Mesendoderm (in vitro differentiated cells): ENCODE measurements around the gene TBC1D7.

Source experiments
- DNase-seq: peaks from one replicate; pipeline ENCODE4 v3.0.0; 2013
- H2AK5ac ChIP-seq: 2 replicates; pipeline ENCODE4 v1.6.1; 2013; ENCODE audit warnings: low read length, inconsistent platforms
- H2BK120ac ChIP-seq: 2 replicates; pipeline ENCODE4 v1.6.1; 2013; ENCODE audit warnings: low read depth, mild to moderate bottlenecking, low read length, moderate library complexity, mixed read lengths
- H2BK15ac ChIP-seq: replicated peaks from 2 replicates; pipeline ENCODE4 v1.6.1; 2013; ENCODE audit warnings: low read depth, mild to moderate bottlenecking, moderate library complexity
- H2BK5ac ChIP-seq: 2 replicates; pipeline ENCODE4 v1.6.1; 2013; ENCODE audit warnings: low read length, inconsistent platforms
- H3K18ac ChIP-seq: 2 replicates; pipeline ENCODE4 v1.6.1; 2013; ENCODE audit warnings: mild to moderate bottlenecking, low read length, mixed read lengths
- H3K23ac ChIP-seq: one replicate; pipeline ENCODE4 v1.6.1; 2013; ENCODE audit warnings: low read length
- H3K27ac ChIP-seq: 2 replicates; pipeline ENCODE4 v1.5.1; 2013; ENCODE audit warnings: low read depth, mild to moderate bottlenecking, inconsistent platforms, low read length, moderate library complexity
- H3K27me3 ChIP-seq: 2 replicates; pipeline ENCODE4 v1.6.1; 2013; ENCODE audit warnings: low read length, control low read depth, mild to moderate bottlenecking, inconsistent platforms; ENCODE audit not compliant: insufficient read depth, poor library complexity
- H3K36me3 ChIP-seq: 2 replicates; pipeline ENCODE4 v1.6.1; 2013; ENCODE audit warnings: low read length, inconsistent platforms; ENCODE audit not compliant: control insufficient read depth, insufficient read depth
- H3K4ac ChIP-seq: one replicate; pipeline ENCODE4 v1.6.1; 2013; ENCODE audit warnings: low read depth, mild to moderate bottlenecking, low read length, moderate library complexity
- H3K4me1 ChIP-seq: 2 replicates; pipeline ENCODE4 v1.6.1; 2013; ENCODE audit warnings: low read depth, low read length, inconsistent platforms; ENCODE audit not compliant: control insufficient read depth
- H3K4me2 ChIP-seq: 2 replicates; pipeline ENCODE4 v1.6.1; 2013; ENCODE audit warnings: low read length
- H3K4me3 ChIP-seq: 2 replicates; pipeline ENCODE4 v1.5.1; 2013; ENCODE audit warnings: mild to moderate bottlenecking, low read length
- H3K56ac ChIP-seq: one replicate; pipeline ENCODE4 v1.6.1; 2013; ENCODE audit warnings: low read length
- H3K79me1 ChIP-seq: 2 replicates; pipeline ENCODE4 v1.6.1; 2013; ENCODE audit warnings: low read length, inconsistent platforms
- H3K79me2 ChIP-seq: 2 replicates; pipeline ENCODE4 v1.6.1; 2013; ENCODE audit warnings: mild to moderate bottlenecking, low read length; ENCODE audit not compliant: control insufficient read depth, insufficient read depth
- H3K9ac ChIP-seq: 2 replicates; pipeline ENCODE4 v1.6.1; 2013; ENCODE audit warnings: low read length, inconsistent platforms
- H4K5ac ChIP-seq: one replicate; pipeline ENCODE4 v1.6.1; 2013; ENCODE audit warnings: low read length
- H4K8ac ChIP-seq: one replicate; pipeline ENCODE4 v1.6.1; 2013; ENCODE audit warnings: low read depth, mild to moderate bottlenecking, control low read depth, low read length, moderate library complexity
- WGBS: extraction: QIAGEN DNeasy Blood & Tissue Kit; methylation state at CpG from one replicate; pipeline ENCODE4 v1.1.7; 2013; ENCODE audit warnings: low lambda C conversion rate, missing lambda C conversion rate; ENCODE audit not compliant: insufficient coverage; ENCODE audit errors: extremely low coverage; 5-methylcytosine and 5-hydroxymethylcytosine counted together

TBC1D7 gene

DNA sequence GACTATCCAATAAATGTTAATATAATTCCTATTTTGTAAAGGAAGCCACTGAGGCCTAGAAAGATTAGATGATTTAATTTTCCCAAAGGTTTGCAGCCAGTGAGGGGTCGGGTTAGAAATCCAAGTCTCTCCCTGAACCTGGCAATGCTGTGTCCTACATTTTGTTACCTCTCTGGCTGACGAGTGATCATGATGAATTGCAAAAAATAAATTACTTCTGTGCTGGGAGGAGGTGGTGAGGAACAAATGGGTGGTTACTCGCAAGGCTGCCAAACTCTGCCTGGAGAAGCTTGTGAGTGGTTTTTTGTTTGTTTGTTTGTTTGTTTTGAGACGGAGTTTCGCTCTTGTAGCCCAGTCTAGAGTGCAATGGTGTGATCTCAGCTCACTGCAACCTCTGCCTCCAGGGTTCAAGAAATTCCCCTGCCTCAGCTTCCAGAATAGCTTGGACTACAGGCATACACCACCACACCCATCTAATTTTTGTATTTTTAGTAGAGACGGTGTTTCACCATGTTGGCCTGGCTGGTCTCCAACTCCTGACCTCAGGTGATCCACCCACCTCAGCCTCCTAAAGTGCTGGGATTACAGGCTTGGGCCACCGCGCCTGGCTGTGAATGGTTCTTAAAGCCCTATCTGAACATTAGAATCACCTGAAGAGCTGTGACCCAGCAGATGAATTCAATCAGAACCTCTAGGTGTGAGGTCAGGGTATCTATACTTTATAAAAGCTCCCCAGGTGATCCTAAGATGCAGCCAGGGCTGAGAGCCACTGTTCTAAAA is 20.2 kb upstream of the TBC1D7 start:
- H3K79me2 ChIP-seq, result no peaks in the 10 kb centered on the region
- no peaks in the 10 kb centered on the region for H3K4me1 ChIP-seq
- no peak overlapping the region for H3K23ac ChIP-seq
- no peaks in the 10 kb centered on the region for H3K27me3 ChIP-seq
- no peaks in the 10 kb centered on the region for H3K36me3 ChIP-seq
- WGBS, result no CpG with 5 or more reads among the region's 8 CpGs
- no peak overlapping the region for H4K5ac ChIP-seq
- no peak for DNase-seq
- H3K56ac ChIP-seq, result no peak overlapping the region
- no peak overlapping the region for H3K27ac ChIP-seq
- H4K8ac ChIP-seq, result no peak overlapping the region
- H2AK5ac ChIP-seq, result no peak overlapping the region
- H2BK15ac ChIP-seq, result no peak overlapping the region
- H3K4me3 ChIP-seq, result no peak overlapping the region
- no peak overlapping the region for H3K18ac ChIP-seq
- no peak overlapping the region for H3K9ac ChIP-seq
- no peak overlapping the region for H2BK120ac ChIP-seq
- no peak overlapping the region for H3K4me2 ChIP-seq
- no peak overlapping the region for H2BK5ac ChIP-seq
- no peak overlapping the region for H3K4ac ChIP-seq
- no peaks in the 10 kb centered on the region for H3K79me1 ChIP-seq

DNA sequence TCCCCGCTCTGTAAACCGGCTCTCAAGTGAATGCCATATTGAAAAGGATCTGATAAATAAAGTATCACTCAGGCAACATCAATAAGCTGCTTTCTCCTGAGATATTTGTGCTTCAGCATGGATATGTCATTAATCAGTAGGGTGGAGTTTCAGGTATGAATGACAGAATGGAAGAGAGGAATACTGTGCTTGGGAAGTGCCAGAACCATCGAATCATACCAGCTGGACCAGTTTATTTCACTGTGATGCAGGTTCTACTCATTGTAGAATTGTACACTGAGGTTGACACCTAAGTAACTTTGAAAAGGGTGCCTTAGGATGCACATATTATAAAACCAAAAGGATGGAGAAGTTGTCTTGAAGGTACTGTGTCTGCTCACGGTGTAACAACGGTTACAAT is 17.9 kb upstream of the TBC1D7 start:
- Histone ChIP-seq H3K56ac (no peak overlapping the region), H3K18ac (no peak overlapping the region), H2AK5ac (no peak overlapping the region), H3K23ac (no peak overlapping the region), H3K4me1 (no peaks in the 10 kb centered on the region), H3K9ac (no peak overlapping the region), H3K36me3 (no peaks in the 10 kb centered on the region), H2BK5ac (no peak overlapping the region), H3K4me3 (no peak overlapping the region), H4K8ac (no peak overlapping the region), H2BK15ac (no peak overlapping the region), H3K79me2 (no peaks in the 10 kb centered on the region), H2BK120ac (no peak overlapping the region), H3K27me3 (no peaks in the 10 kb centered on the region), H3K27ac (no peak overlapping the region), H3K4ac (no peak overlapping the region), H4K5ac (no peak overlapping the region), H3K79me1 (no peaks in the 10 kb centered on the region), H3K4me2 (no peak overlapping the region)
- WGBS, result no CpG with 5 or more reads among the region's 5 CpGs
- DNase-seq, result no peak

GRCh38 chr6:13342414-13343019 is 14.2 kb upstream of the TBC1D7 start:
- no peak overlapping the region for H3K4me3 ChIP-seq
- H3K4me2 ChIP-seq, result no peak overlapping the region
- H3K9ac ChIP-seq, result no peak overlapping the region
- no peaks in the 10 kb centered on the region for H3K4me1 ChIP-seq
- H3K27me3 ChIP-seq, result no peaks in the 10 kb centered on the region
- no peak overlapping the region for H4K8ac ChIP-seq
- no peak overlapping the region for H2BK5ac ChIP-seq
- H3K79me1 ChIP-seq, result no peaks in the 10 kb centered on the region
- H2BK120ac ChIP-seq, result no peak overlapping the region
- no peaks in the 10 kb centered on the region for H3K36me3 ChIP-seq
- WGBS, result no CpG with 5 or more reads among the region's 5 CpGs
- no peak overlapping the region for H3K27ac ChIP-seq
- DNase-seq, result no peak
- no peak overlapping the region for H3K4ac ChIP-seq
- no peaks in the 10 kb centered on the region for H3K79me2 ChIP-seq
- H4K5ac ChIP-seq, result no peak overlapping the region
- no peak overlapping the region for H3K56ac ChIP-seq
- no peak overlapping the region for H3K23ac ChIP-seq
- H2BK15ac ChIP-seq, result no peak overlapping the region
- H2AK5ac ChIP-seq, result no peak overlapping the region
- no peak overlapping the region for H3K18ac ChIP-seq

DNA sequence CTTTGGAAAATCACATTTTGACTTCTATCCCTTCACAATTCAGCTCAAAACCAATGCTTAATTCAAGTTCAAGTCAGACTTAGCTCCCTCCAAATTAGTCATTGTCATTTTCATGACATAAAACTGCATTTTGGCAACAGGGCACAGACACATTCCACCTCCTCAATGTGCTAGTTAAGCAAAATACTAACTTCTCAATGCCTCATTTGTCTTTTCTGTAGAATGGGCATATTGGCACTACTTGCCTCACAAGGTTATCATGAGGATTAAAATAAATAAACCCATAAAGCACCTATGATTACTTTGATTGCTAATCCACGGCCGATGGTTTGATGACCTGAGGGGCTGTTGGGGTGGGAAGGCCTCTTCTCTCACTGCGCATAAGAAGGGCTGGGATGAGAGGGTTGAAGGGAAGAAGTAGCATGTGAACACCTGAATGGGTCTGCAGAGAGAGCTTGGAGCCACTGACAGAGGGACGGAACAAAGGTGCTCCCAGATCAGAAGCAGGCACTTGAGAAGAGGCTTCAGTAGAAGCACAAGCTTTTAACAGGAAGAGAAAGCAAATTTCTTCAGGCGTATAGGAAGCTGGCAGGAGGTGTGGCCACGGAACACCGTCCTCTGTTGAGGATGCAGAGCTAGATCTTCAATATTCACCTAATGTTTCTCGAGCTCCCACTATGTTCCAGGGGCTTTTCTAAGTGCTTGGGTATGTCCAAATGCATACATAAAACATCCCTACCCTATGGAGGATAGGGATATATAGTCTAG is 11.7 kb upstream of the TBC1D7 start:
- Histone ChIP-seq H2AK5ac (no peak overlapping the region), H3K23ac (no peak overlapping the region), H3K18ac (no peak overlapping the region), H3K27ac (no peak overlapping the region), H3K56ac (no peak overlapping the region), H4K8ac (no peak overlapping the region), H3K79me2 (no peaks in the 10 kb centered on the region), H3K36me3 (no peaks in the 10 kb centered on the region), H3K4me3 (no peak overlapping the region), H2BK120ac (no peak overlapping the region), H3K9ac (no peak overlapping the region), H3K79me1 (no peaks in the 10 kb centered on the region), H4K5ac (no peak overlapping the region), H3K27me3 (no peaks in the 10 kb centered on the region), H3K4me2 (no peak overlapping the region), H2BK15ac (no peak overlapping the region), H2BK5ac (no peak overlapping the region), H3K4me1 (no peaks in the 10 kb centered on the region), H3K4ac (no peak overlapping the region)
- DNase-seq, result no peak
- no CpG with 5 or more reads among the region's 8 CpGs for WGBS

- Histone ChIP-seq H3K27ac (no peak overlapping the region), H3K4me1 (no peaks in the 10 kb centered on the region), H3K18ac (no peak overlapping the region), H2AK5ac (no peak overlapping the region), H3K36me3 (no peaks in the 10 kb centered on the region), H3K79me1 (no peaks in the 10 kb centered on the region), H2BK5ac (no peak overlapping the region), H3K4me2 (no peak overlapping the region), H3K79me2 (no peaks in the 10 kb centered on the region), H3K56ac (no peak overlapping the region), H3K27me3 (no peaks in the 10 kb centered on the region), H2BK15ac (no peak overlapping the region), H3K4me3 (no peak overlapping the region), H4K8ac (no peak overlapping the region), H3K4ac (no peak overlapping the region), H3K9ac (no peak overlapping the region), H2BK120ac (no peak overlapping the region), H3K23ac (no peak overlapping the region), H4K5ac (no peak overlapping the region)
- DNase-seq, result no peak
- no CpG with 5 or more reads among the region's 5 CpGs for WGBS
Observed at GRCh38 chr6:13338038-13338437, 9.7 kb upstream of the TBC1D7 start.
